T-helper 1 cell treated with Interleukin-12 subunit alpha and Interleukin-12 subunit beta and Interleukin-4 antibody, amounts not matched to agents 30 μg/mL and 1 μg/mL, for 36 hours (primary cell): Measurements from ENCODE around the gene CLTC.
"Not testable (repeated sequence)": the region's sequence is repeated elsewhere in the genome, so short reads cannot be mapped to it uniquely, and the experiment has no call there.

Experiments used
- H3K27ac Mint-ChIP-seq: one replicate; pipeline ENCODE4 v1.8.0; 2021; ENCODE audit warnings: mild to moderate bottlenecking, mixed read lengths
- H3K27me3 Mint-ChIP-seq: one replicate; pipeline ENCODE4 v1.8.0; 2021; ENCODE audit warnings: low read depth, mixed read lengths
- H3K36me3 Mint-ChIP-seq: one replicate; pipeline ENCODE4 v1.8.0; 2021; ENCODE audit warnings: low read depth, mixed read lengths
- H3K4me1 Mint-ChIP-seq: one replicate; pipeline ENCODE4 v1.8.0; 2021; ENCODE audit warnings: low read depth, mixed read lengths
- H3K4me3 Mint-ChIP-seq: one replicate; pipeline ENCODE4 v1.8.0; 2021; ENCODE audit warnings: mild to moderate bottlenecking, moderate library complexity, mixed read lengths
- H3K9me3 Mint-ChIP-seq: one replicate; pipeline ENCODE4 v1.8.0; 2021; ENCODE audit warnings: mixed read lengths

CLTC gene

DNA sequence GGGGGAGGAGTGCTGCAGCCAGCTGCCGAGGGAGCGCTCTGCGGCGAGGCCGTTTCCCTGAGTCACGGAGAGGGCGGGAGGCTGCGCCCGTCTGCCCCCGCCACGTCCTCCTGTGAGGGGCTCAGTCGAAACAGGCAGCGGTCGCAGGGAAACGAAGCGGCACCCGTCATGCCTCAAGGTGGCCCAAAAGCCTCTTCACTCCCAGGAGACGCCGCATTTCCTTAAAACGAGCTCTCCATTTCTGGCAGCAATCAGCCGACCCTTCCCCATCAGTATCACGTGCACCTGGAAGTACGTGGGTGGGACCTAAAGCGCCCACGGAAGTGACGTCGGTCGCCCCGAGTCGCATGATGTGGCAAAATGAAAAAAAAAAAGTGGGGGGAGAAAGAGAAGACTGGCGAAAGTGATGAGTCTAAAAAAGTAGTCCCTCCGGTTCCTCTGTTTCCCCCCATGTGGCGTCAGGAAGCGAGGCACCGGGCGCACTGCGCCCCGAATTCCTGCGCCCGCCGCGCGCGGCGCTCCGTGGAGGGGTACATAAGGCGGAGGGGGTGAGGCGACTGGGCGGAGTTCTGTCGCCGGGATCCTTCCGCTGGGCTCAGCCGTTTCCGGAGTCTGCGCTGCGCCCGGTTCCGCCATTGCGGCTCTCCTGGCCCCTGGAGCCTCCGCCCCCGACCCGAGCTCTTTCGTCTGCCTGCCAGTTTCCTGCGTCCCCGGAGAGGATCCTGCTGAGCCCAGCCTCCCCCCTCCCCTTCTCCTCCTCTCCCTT lies at the start of gene CLTC:
Gene CLTC, plus strand, starts transcription at position 598 of the 766 bp plus-strand sequence. CDS start 237 bp downstream, outside the sequence.
- H3K4me3 Mint-ChIP-seq: peak within 1 kb of the TSS; percentile 96
- peaks cover 12% of the 10 kb centered on the region for H3K36me3 Mint-ChIP-seq
- no peaks in the 10 kb centered on the region for H3K27me3 Mint-ChIP-seq
- H3K27ac Mint-ChIP-seq: peak within 1 kb of the TSS; percentile 98
- no peaks in the 10 kb centered on the region for H3K9me3 Mint-ChIP-seq
- peaks cover 40% of the 10 kb centered on the region for H3K4me1 Mint-ChIP-seq

DNA sequence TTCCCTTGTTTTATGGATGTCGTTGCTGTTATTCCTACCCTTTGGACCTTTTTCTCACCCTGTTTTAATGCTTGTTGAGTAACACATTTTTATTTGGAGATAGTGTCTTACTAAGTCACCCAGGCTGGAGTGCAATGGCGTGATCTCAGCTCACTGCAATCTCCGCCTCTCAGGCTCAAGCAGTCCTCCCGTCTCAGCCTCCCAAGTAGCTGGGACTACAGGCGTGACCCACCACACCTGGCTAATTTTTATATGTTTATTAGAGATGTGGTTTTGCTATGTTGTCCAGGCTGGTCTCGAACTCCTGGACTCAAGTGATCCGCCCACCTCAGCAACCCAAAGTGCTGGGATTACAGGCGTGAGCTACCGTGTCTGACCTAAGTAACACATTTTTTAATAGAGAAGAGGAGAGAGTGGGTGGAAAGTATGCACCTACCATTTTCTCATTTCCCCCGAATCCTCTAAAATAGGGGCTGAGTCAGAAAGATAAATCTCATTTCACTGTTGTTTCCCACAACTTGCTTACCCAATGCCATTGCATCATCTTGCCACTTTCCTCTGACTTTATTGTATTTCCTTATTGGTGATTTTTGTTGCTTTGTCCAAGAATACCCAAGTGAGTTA lies 47.3 kb upstream of the CLTC start:
- Mint-ChIP-seq H3K4me1 (peaks cover 11% of the 10 kb centered on the region), H3K4me3 (no peak overlapping the region), H3K27me3 (no peaks in the 10 kb centered on the region), H3K36me3 (peaks cover 14% of the 10 kb centered on the region), H3K27ac (peak overlapping the region; percentile 41), H3K9me3 (no peaks in the 10 kb centered on the region)

DNA sequence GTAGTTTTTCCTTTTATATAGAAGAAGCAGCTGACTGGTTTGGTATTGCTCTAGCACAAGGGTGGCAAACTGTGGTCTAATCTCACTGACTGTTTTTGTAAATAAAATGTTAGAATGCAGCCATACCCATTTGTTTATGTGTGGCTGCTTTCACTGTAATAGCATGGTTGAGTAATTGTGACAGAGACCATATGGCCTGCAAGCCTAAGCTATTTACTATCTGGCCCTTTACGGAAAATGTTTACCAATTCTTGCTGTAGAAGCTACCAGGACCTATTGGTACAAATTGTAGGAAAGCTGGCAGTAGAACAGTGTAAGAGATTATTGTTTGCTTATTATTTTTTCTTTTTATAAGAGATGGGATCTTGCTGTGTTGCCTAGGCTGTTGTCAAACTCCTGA lies 35.5 kb upstream of the CLTC start:
- H3K9me3 Mint-ChIP-seq, H3K27ac Mint-ChIP-seq, H3K36me3 Mint-ChIP-seq: not testable (repeated sequence)

DNA sequence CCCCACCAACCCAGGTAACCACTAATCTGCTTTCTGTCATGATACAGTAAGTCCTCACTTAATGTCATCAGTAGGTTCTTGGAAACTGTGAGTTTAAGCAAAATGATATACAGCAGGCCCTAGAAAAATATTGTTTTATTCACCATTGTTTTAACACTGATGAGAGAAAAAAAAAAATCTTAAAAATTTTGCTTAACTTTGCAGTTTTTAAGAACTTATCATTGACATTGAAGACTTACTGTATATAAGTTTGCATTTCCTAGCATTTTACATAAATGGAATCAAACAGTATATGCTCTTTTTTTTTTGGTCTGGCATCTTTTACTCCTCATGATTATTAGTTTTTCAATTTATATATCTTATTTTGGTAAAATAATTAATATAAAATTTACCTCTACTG lies 19.5 kb upstream of the CLTC start:
- Mint-ChIP-seq H3K36me3 (peaks cover 21% of the 10 kb centered on the region), H3K4me1 (peaks cover 11% of the 10 kb centered on the region), H3K9me3 (no peaks in the 10 kb centered on the region), H3K27ac (no peak overlapping the region), H3K27me3 (no peaks in the 10 kb centered on the region), H3K4me3 (no peak overlapping the region)

More for the DNA sequence above, 35.5 kb upstream of the CLTC start:
- H3K27me3 Mint-ChIP-seq, H3K4me3 Mint-ChIP-seq, H3K4me1 Mint-ChIP-seq: not testable (repeated sequence)

DNA sequence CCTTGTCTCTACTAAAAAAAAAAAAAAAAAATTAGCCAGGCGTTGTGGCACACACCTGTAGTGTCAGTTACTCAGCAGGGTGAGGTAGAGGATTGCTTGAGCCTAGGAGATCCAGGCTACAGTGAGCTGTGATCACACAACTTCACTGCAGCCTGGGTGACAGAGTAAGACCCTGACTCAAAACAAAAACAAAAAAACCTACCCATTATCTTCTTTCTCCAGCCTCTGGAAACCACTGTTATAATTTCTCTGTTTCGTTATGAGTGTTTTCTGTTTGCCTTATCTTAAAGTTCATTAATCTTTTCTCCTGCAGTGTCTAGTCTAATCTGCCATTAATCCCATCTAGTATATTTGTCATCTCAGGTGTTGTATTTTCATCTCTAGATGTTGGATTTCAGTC lies 18.6 kb upstream of the CLTC start:
- peaks cover 24% of the 10 kb centered on the region for H3K36me3 Mint-ChIP-seq
- peaks cover 11% of the 10 kb centered on the region for H3K4me1 Mint-ChIP-seq
- H3K4me3 Mint-ChIP-seq: no peak overlapping the region
- no peaks in the 10 kb centered on the region for H3K9me3 Mint-ChIP-seq
- no peaks in the 10 kb centered on the region for H3K27me3 Mint-ChIP-seq
- peak overlapping the region; percentile 50 for H3K27ac Mint-ChIP-seq

DNA sequence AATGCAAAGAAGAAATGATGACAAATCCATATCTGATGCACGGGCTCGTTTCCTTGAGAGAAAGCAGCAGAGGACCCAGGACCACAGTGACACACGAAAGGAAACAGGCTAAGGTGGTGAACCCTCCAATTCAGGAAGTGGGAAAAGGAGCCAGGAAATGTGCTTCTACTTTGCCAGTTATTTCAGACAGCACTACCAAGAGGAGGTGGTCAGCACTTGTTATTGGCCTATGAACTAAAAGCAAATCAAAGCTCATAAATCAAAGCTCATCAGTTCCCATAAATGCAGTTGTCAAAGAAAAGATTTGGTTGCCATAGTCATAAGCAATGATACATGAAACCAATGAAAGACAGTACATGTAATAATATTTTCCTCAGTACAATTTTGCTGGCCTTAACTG lies 12.6 kb upstream of the CLTC start:
- H3K4me3 Mint-ChIP-seq: no peak overlapping the region
- peaks cover 6% of the 10 kb centered on the region for H3K4me1 Mint-ChIP-seq
- no peaks in the 10 kb centered on the region for H3K27me3 Mint-ChIP-seq
- peaks cover 30% of the 10 kb centered on the region for H3K36me3 Mint-ChIP-seq
- H3K27ac Mint-ChIP-seq: no peak overlapping the region
- H3K9me3 Mint-ChIP-seq: no peaks in the 10 kb centered on the region

DNA sequence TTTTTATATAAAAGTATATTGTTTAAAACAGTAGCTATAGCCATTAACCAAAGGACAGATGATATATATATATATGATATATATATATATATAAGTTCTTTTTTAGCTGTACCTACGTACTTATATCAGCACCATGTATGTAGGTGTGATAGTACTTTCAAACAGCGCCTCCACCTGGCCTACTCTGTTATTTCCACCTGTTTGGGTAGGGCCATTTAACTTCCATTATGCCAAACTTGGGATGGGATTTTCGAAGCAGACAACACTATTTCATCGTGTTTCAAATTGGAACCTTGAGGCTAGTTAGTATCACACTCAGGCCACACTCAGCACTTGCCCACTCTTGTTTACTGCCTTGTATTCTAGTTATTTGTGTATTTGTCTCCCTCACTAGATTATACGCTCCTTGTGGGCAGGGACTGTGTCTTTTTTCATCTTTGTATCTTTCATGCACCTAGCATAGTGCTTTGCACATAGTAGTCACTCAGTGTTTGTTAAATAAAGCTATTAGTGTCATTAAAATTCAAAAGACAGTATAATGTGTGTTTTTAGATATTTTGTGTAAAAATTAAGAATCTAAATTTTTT lies 11.8 kb upstream of the CLTC start:
- Mint-ChIP-seq H3K4me3 (no peak overlapping the region), H3K36me3 (peaks cover 24% of the 10 kb centered on the region), H3K27ac (no peak overlapping the region), H3K4me1 (peaks cover 4% of the 10 kb centered on the region), H3K27me3 (no peaks in the 10 kb centered on the region), H3K9me3 (no peaks in the 10 kb centered on the region)

DNA sequence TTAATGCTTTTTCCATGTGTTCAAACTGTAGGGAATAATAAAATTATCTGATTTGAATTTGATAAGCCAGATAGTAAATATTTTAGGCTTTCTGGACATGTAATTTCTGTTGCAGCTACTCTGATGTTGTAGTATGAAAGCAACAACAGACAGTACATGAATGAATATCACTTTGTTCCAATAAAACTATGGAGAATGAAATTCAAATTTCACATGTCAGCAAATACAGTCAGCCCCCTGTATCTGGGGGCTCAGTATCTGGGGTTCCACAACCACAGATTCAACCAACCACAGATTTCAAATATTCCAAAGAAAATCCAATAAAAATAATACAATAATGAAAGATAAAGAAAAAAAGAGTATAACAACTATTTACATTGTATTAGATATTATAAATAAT lies 8.2 kb upstream of the CLTC start:
- H3K27ac Mint-ChIP-seq: no peak overlapping the region
- H3K27me3 Mint-ChIP-seq: no peaks in the 10 kb centered on the region
- H3K36me3 Mint-ChIP-seq: peaks cover 17% of the 10 kb centered on the region
- no peak overlapping the region for H3K4me3 Mint-ChIP-seq
- H3K4me1 Mint-ChIP-seq: peaks cover 4% of the 10 kb centered on the region
- no peaks in the 10 kb centered on the region for H3K9me3 Mint-ChIP-seq

DNA sequence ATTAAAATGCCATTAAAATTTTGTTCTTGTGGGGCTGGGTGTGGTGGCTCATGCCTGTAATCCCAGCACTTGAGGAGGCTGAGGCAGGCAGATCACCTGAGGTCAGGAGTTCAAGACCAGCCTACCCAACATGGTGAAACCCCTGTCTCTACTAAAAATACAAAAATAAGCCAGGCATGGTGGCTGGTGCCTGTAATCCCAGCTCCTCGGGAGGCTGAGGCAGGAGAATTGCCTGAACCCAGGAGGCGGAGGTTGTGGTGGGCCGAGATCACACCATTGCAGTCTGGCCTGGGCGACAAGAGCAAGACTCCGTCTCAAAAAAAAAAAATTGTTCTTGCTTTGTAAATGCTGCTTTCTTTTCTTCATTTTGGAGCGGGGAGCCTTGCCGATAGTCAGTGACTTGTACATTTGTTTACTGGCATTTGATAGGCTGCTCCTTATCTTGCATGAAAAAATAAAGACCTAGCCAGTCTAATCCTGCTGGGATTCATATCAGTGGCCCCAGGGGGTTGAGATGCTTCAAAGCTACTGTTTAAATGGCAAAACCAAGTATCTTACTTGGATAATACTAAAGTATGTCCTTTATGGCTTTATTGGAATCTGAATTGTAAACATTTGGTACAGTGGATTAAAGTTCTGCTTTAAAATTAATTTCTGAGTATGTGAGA lies 3.3 kb upstream of the CLTC start:
- Mint-ChIP-seq H3K4me1 (peaks cover 22% of the 10 kb centered on the region), H3K36me3 (peaks cover 6% of the 10 kb centered on the region), H3K9me3 (no peaks in the 10 kb centered on the region), H3K4me3 (no peak overlapping the region), H3K27ac (no peak overlapping the region), H3K27me3 (no peaks in the 10 kb centered on the region)

DNA sequence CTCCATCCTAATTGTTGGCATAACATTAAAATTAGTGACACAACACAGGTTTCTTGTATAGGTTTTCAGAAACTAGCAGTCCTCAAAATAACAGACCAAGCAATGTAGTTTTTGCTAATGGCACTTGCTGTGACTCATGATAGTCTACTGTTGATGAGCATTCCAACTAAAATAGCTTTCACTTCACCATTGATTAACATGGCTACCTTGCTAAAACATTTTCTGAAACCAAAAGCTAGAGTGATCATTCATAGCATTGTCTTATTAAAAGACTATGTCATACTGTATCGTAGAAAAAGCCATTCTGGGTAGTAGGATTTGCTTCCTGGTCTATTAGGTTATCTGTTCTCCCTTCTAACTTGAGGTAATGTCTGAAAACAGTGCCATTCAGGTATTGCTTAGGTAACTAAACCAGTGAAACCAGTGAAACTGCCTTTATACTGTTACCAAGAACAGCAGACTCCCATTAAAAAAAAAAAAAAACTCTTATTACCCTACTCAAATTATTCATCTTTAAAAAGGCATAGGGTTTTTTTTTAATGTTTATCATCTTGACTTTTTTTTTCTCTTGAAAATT lies 2.5 kb upstream of the CLTC start:
- Mint-ChIP-seq H3K27ac (peak overlapping the region; percentile 98), H3K4me1 (peaks cover 26% of the 10 kb centered on the region), H3K36me3 (peaks cover 6% of the 10 kb centered on the region), H3K9me3 (no peaks in the 10 kb centered on the region), H3K4me3 (peak overlapping the region; percentile 96), H3K27me3 (no peaks in the 10 kb centered on the region)

DNA sequence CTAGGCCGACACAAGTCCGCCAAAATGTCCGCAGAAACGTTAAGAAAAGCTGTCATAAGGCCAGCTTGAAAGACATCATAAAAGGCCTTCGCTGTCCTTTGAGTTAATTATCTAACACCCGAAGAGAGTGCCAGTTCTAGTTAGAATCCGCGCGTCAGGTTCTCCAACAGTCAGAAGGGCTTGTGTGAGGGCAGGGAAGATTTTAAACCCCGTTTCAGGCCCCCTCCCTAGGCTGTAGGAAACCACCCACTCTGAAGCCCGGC lies 729 bp upstream of the CLTC start:
- Mint-ChIP-seq H3K4me1 (peaks cover 37% of the 10 kb centered on the region), H3K9me3 (no peaks in the 10 kb centered on the region), H3K36me3 (peaks cover 10% of the 10 kb centered on the region), H3K4me3 (peak overlapping the region; percentile 96), H3K27ac (peak overlapping the region; percentile 98), H3K27me3 (no peaks in the 10 kb centered on the region)

DNA sequence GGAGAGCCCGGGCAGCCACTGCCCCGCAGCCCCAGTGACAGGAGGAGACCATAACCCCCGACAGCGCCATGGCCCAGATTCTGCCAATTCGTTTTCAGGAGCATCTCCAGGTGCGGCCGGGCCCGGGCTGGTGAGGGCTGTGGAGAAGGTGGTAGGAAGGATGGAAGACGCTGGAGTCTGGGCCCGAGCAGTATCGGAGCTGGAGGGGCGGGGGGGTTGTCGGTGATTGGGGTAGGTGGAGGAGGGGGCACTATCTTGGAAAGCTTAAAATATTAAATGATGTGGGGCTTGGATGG lies 317 bp downstream of the CLTC start:
- H3K27me3 Mint-ChIP-seq: no peaks in the 10 kb centered on the region
- peaks cover 12% of the 10 kb centered on the region for H3K36me3 Mint-ChIP-seq
- H3K4me1 Mint-ChIP-seq: peaks cover 40% of the 10 kb centered on the region
- no peaks in the 10 kb centered on the region for H3K9me3 Mint-ChIP-seq
- peak overlapping the region; percentile 98 for H3K27ac Mint-ChIP-seq
- H3K4me3 Mint-ChIP-seq: peak overlapping the region; percentile 96

DNA sequence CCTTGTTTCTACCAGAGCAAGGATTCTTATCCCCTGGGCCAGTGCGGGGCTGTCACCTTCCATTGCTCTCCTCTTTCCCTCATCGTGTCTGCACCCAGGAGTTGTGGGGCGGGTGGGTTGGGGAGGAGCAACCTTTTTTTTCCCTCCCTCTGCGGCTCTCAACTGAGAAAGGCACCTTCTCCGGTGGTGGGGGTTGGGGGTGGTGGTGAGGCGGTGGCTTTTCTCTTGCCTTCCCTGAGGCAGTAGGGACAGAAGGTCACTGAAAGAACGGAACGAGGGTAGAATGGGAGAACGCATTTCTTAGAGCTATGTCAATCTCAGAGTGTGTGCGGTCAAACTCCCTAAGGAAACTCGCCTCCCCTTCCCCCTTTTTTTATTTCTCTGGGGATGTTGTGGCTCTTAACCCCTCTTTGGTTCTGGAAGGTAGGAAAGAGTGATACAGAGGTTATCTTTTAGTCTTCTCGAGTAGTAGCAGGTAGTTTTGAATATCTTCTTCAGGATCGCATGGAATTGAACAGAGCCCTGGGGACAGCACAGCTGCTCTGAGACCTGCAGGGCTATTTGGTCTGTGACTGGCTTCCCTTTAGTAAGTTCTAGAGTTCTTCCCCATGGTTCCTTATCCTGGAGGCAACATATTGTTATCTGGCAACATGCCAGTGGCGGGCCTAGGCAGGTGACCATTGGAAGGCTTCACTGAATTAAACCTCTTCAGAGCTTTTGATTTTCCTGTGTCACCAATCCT lies 994 bp downstream of the CLTC start:
- Mint-ChIP-seq H3K27me3 (no peaks in the 10 kb centered on the region), H3K4me1 (peaks cover 43% of the 10 kb centered on the region), H3K4me3 (peak overlapping the region; percentile 96), H3K27ac (peak overlapping the region; percentile 98), H3K9me3 (no peaks in the 10 kb centered on the region), H3K36me3 (peaks cover 12% of the 10 kb centered on the region)

DNA sequence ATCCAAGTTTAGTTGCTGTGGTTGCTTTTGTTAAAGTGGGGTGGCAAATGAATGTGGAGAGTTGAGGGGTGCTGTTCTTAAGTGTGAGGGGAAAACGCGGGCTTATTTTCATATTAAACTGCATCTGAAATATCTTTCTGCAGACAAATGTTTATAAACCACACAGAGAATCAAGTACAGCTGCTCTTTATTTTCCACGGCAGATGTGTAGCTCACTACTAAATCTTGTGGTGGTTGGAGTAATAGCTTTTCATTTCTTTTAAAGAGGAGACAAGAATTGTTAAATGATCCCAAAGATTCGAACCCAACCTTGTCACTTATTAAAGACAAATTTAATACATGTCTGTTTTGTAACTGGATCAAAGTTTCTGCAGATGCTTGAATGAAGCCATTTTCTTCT lies 2.1 kb downstream of the CLTC start:
- H3K36me3 Mint-ChIP-seq: peaks cover 14% of the 10 kb centered on the region

More for the DNA sequence above, 2.1 kb downstream of the CLTC start:
- Mint-ChIP-seq H3K4me1 (peaks cover 50% of the 10 kb centered on the region), H3K27ac (no peak overlapping the region), H3K4me3 (peak overlapping the region; percentile 51), H3K27me3 (no peaks in the 10 kb centered on the region), H3K9me3 (no peaks in the 10 kb centered on the region)
